ENCODE measurements around the gene EEF1AKMT1. TPM values are rescaled to one million over a fixed set of nuclear protein-coding genes. Genes with fewer than 3 reads are reported as not detected.

EEF1AKMT1 gene, protein sequence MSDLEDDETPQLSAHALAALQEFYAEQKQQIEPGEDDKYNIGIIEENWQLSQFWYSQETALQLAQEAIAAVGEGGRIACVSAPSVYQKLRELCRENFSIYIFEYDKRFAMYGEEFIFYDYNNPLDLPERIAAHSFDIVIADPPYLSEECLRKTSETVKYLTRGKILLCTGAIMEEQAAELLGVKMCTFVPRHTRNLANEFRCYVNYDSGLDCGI
- 4.4 to 5.4 TPM (median 4.8 TPM) in 5 replicates for total RNA-seq (2022; extraction: Qiagen RNA extraction)

DNA sequence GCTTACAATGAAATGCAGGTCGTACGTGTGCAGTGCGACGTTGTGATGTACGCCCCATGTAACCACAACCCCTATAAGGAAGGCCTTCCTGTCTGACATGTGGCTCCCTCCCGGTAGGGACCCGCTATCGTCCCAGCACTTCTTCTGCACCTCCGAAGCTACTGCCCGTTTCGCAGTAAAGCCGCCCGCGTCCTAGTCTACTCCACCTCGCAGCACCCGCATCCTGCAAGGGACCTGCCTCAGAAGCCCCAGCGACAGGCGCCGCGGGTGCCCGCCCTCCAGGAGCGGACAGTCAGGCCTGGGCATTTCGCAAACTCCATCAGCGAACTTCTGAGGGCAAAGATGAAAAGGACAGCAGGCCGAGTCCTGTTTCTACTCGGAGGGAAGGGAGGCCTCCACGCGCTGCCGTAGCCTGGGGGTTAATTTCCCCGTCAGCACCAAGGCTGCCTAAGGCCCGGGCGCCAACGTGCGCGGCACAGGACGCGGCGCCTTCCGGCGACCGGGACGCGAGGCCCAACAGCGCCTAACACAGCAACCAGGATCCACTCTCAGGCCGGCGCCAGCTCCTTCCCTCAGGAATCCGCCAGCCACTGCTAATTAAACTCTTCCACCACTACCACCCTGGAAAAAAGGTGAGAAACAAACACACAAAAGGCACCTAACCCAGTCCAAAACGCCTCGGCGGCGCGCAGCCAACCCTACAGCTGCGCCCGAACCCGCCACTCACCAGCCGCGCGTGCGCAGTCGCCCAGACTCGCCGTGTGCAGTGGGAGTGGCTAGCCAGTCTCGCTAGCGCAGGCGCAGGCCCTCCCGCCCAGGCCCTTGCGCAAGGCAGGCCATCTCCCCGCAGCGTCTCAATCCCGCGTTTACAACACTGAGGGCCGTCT lies at the start of gene EEF1AKMT1:
Gene EEF1AKMT1, minus strand, starts transcription at position 768 of the 887 bp plus-strand sequence. CDS start 16,363 bp downstream, outside the sequence.

DNA sequence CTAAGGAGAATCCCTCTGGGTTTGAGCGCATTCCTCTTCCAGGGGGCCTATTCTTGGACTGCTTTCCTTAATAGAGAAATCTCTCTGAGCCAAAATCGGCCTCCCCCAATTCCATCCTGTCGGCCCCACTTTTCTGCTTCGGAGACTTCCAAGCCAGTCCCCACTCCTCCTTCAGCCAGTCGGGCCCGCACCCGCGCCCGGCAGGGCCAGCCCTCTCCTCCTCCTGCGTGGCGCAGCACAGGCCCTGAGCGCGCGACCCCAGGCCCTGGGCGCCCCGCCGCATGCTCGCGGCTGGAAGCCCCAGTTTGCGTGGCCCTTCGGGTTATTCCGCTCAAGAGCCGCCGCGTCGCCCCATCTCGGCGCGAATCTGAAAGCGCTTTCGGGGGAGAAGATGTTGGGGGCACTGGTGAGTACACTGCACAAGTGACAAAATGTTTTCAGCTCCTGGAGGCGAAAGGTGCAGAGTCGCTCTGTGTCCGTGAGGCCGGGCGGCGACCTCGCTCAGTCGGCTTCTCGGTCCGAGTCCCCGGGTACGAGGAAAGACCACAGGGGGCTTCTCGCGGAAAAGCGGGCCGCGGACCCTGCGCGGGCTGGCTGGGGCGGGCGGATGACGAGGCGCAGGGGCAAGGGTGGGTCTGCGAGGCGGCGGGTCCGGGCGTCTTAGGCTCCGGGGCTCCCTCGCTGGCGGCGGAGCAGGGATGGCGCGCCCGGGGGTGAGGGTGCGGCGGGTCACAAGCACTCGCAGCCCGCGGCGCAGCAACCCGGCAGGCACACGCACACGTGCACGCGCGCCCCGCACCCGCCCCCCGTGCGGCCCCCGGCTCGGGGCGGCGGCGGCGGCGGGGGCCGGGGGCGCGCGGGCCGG lies 70.6 kb downstream of the EEF1AKMT1 start, which contains the start of gene IL17D:
Gene IL17D, plus strand, starts transcription at position 785 of the 865 bp plus-strand sequence. CDS start 303 bp downstream, outside the sequence.

Other genes starting within 250 kb of the EEF1AKMT1 start
- gene CRYL1, start 248.1 kb downstream of the EEF1AKMT1 start, total RNA-seq (2022; extraction: Qiagen RNA extraction), result 4.9 to 6.3 TPM (median 6.1 TPM) in 5 replicates
- 8.4 to 9.6 TPM (median 8.8 TPM) in 5 replicates for gene IFT88, start 206.8 kb downstream of the EEF1AKMT1 start, total RNA-seq (2022; extraction: Qiagen RNA extraction)
- gene IL17D, start 70.3 kb downstream of the EEF1AKMT1 start, total RNA-seq (2022; extraction: Qiagen RNA extraction), result 1.1 to 1.3 TPM (median 1.1 TPM) in 5 replicates
- gene XPO4, start 128.8 kb upstream of the EEF1AKMT1 start, total RNA-seq (2022; extraction: Qiagen RNA extraction), result 5.3 to 8.1 TPM (median 7.4 TPM) in 5 replicates

Data from A549 treated with dexamethasone at 1 μM for 4 hours (cell line).